Ascending aorta (tissue), 2 donors: ENCODE data around the gene CIAO3. TPM values are rescaled to one million over a fixed set of nuclear protein-coding genes. Genes with fewer than 3 reads are reported as not detected.
"Not testable (repeated sequence)": the region's sequence is repeated elsewhere in the genome, so short reads cannot be mapped to it uniquely, and the experiment has no call there.

ENCODE experiments used
- DNase-seq, 2 donors: peaks; one replicate each; pipeline ENCODE4 v3.0.0-alpha.2; 2019; ENCODE audit warnings: low spot score in 2 of 2
- H3K27ac ChIP-seq, 2 donors: fragments of 200-600 bp; sonication (generic); one replicate each; pipeline ENCODE4 v1.5.1; 2016 to 2017; ENCODE audit warnings: mild to moderate bottlenecking in 1 of 2
- H3K27me3 ChIP-seq: fragments of 200-600 bp; sonication (generic); one replicate; pipeline ENCODE4 v1.5.1; 2017
- H3K36me3 ChIP-seq, 2 donors: fragments of 200-600 bp; sonication (generic); one replicate each; pipeline ENCODE4 v1.5.1; 2016
- H3K4me1 ChIP-seq, 2 donors: fragments of 200-600 bp; sonication (generic); one replicate each; pipeline ENCODE4 v1.5.1; 2016 to 2017; ENCODE audit warnings: mild to moderate bottlenecking in 1 of 2
- H3K4me3 ChIP-seq, 2 donors: fragments of 200-600 bp; sonication (generic); one replicate each; pipeline ENCODE4 v1.5.1; 2016 to 2017; ENCODE audit warnings: mild to moderate bottlenecking in 1 of 2
- H3K9me3 ChIP-seq, 2 donors: fragments of 200-600 bp; sonication (generic); one replicate each; pipeline ENCODE4 v1.5.1; 2016
- CTCF ChIP-seq, 3 experiments: fragments of 200-600 bp in 2 of 3; fragments of 450-650 bp in 1 of 3; sonication (generic) in 2 of 3; IDR thresholded peaks; one replicate each; pipeline ENCODE4 v1.5.1; 2016 to 2019; ENCODE audit warnings: antibody characterized with exemption in 3 of 3, mild to moderate bottlenecking in 1 of 3, moderate library complexity in 1 of 3
- intact Hi-C: fragments of 100-400 bp; cut with DNase I; formaldehyde crosslinking; loops from one replicate; pipeline ENCODE4 v1.15.1; 2023
- total RNA-seq: library from RNA; depleted of rRNA; stranded (reverse); fragments of >200 nt; gene quantifications from one replicate; pipeline ENCODE4 v1.1.0, GENCODE V29; 2016

Gene CIAO3
- total RNA-seq, 1 donor from 2014 or later, result 103 TPM

GRCh38 chr16:716200-716568 lies 24.6 kb downstream of the CIAO3 start:
- no peak for DNase-seq
- Histone ChIP-seq H3K4me3 (peak overlapping the region; percentile 76 to 93), H3K27ac (no peak overlapping the region), H3K27me3 (no peaks in the 10 kb centered on the region), H3K36me3 (no peaks in the 10 kb centered on the region), H3K4me1 (peaks cover 17 to 19% of the 10 kb centered on the region in 2 donors), H3K9me3 (no peaks in the 10 kb centered on the region)
- intact Hi-C loops, result loop anchor here (10.0 kb wide), 1 partner anchor 379 kb away; the partner anchor contains the start of gene C1QTNF8
- no peak for TF ChIP-seq CTCF (IDR thresholded peaks at IDR 0.05)

GRCh38 chr16:715477-716199 lies 25.2 kb downstream of the CIAO3 start:
- Histone ChIP-seq H3K4me1 (peaks cover 17 to 19% of the 10 kb centered on the region in 2 donors), H3K27me3 (peaks cover 4% of the 10 kb centered on the region), H3K4me3 (peak overlapping the region; percentile 76 to 93), H3K27ac (no peak overlapping the region), H3K36me3 (no peaks in the 10 kb centered on the region), H3K9me3 (no peaks in the 10 kb centered on the region)
- DNase-seq, result no peak
- intact Hi-C loops, result loop anchor here (2.0 to 10.0 kb wide), 3 partner anchors 25 to 379 kb away; partner anchors contain the start of genes C1QTNF8, CHTF18, CIAO3 and RPUSD1
- TF ChIP-seq CTCF (IDR thresholded peaks at IDR 0.05), result no peak

- Histone ChIP-seq H3K27ac (no peak within 1 kb of the TSS), H3K4me3 (peak within 1 kb of the TSS; percentile 76 to 93), H3K4me1 (peaks cover 11 to 20% of the 10 kb centered on the region in 2 donors), H3K27me3 (peaks cover 6% of the 10 kb centered on the region), H3K36me3 (no peaks in the 10 kb centered on the region), H3K9me3 (no peaks in the 10 kb centered on the region)
- peak; percentile 39 to 95 for DNase-seq
- TF ChIP-seq CTCF (IDR thresholded peaks at IDR 0.05), result no peak
- intact Hi-C loops, result loop anchor here (2.0 to 10.0 kb wide), 3 partner anchors 26 to 380 kb away; partner anchors contain the start of genes C1QTNF8, CHTF18, CIAO3 and RPUSD1
These were observed 26.0 kb downstream of the CIAO3 start, which contains the start of gene METRN for GRCh38 chr16:714558-715476. TSS of gene METRN (plus strand) at chr16:715118. CDS start at chr16:715290, 172 bp downstream.

GRCh38 chr16:714079-714478 lies 26.7 kb downstream of the CIAO3 start:
- intact Hi-C loops, result loop anchor here (2.0 to 10.0 kb wide), 3 partner anchors 27 to 381 kb away; partner anchors contain the start of genes C1QTNF8, CHTF18, CIAO3 and RPUSD1
- H3K36me3 ChIP-seq, result no peaks in the 10 kb centered on the region
- no peak overlapping the region for H3K4me3 ChIP-seq
- no peak overlapping the region for H3K27ac ChIP-seq
- DNase-seq, result no peak
- H3K27me3 ChIP-seq, result peaks cover 6% of the 10 kb centered on the region
- H3K9me3 ChIP-seq, result no peaks in the 10 kb centered on the region
- no peak for TF ChIP-seq CTCF (IDR thresholded peaks at IDR 0.05)
- peaks cover 10 to 23% of the 10 kb centered on the region in 2 donors for H3K4me1 ChIP-seq

- not testable (repeated sequence) for H3K27me3 ChIP-seq
These were observed 28.0 kb downstream of the CIAO3 start for GRCh38 chr16:712740-713250.

More at GRCh38 chr16:712740-713250, 28.0 kb downstream of the CIAO3 start:
- peaks cover 10 to 23% of the 10 kb centered on the region in 2 donors for H3K4me1 ChIP-seq
- intact Hi-C loops, result loop anchor here (10.0 kb wide), 1 partner anchor 382 kb away; the partner anchor contains the start of gene C1QTNF8
- peak in 1 of 3 experiments; percentile 13 for TF ChIP-seq CTCF (IDR thresholded peaks at IDR 0.05)
- not testable (repeated sequence) for DNase-seq, H3K27ac ChIP-seq, H3K4me3 ChIP-seq, H3K9me3 ChIP-seq, H3K36me3 ChIP-seq
